HEK293T (cell line): Measurements from ENCODE around the gene C17orf50.
A peak's percentile ranks its signal among the peaks of the same experiment; 100 is the strongest.

Source experiments
- CTCF ChIA-PET: fragments of 350-600 bp; formaldehyde crosslinking; extraction: SDS; loops from one replicate; lab custom pipeline; 2021; ENCODE audit warnings: antibody characterized with exemption, inconsistent platforms; lab: Yijun Ruan, JAX
- POLR2A ChIA-PET: fragments of 350-600 bp; formaldehyde crosslinking; extraction: SDS; loops from one replicate; lab custom pipeline; 2020; ENCODE audit warnings: antibody characterized with exemption, inconsistent platforms; lab: Yijun Ruan, JAX
- DNase-seq: peaks from one replicate; pipeline ENCODE4 v3.0.0; 2012; ENCODE audit warnings: mixed read lengths; ENCODE audit errors: extremely low spot score
- ARNT ChIP-seq: fragments of 450-650 bp; IDR thresholded peaks from 2 replicates; pipeline ENCODE4 v1.6.1; 2017; ENCODE audit warnings: mild to moderate bottlenecking
- BHLHE40 ChIP-seq: fragments of 450-650 bp; IDR thresholded peaks from 2 replicates; pipeline ENCODE4 v1.6.1; 2016; ENCODE audit warnings: mild to moderate bottlenecking, moderate library complexity, borderline replicate concordance
- CTBP1 ChIP-seq: fragments of 450-650 bp; IDR thresholded peaks from 2 replicates; pipeline ENCODE4 v1.6.1; 2016; ENCODE audit warnings: borderline replicate concordance
- ELF4 ChIP-seq: fragments of 450-650 bp; IDR thresholded peaks from 2 replicates; pipeline ENCODE4 v1.6.1; 2017; ENCODE audit warnings: antibody characterized with exemption
- FOXA1 ChIP-seq: fragments of 450-650 bp; IDR thresholded peaks from 2 replicates; pipeline ENCODE4 v1.6.1; 2016; ENCODE audit warnings: mild to moderate bottlenecking
- FOXK2 ChIP-seq: fragments of 450-650 bp; IDR thresholded peaks from 2 replicates; pipeline ENCODE4 v1.6.1; 2016; ENCODE audit warnings: mild to moderate bottlenecking
- FOXM1 ChIP-seq: fragments of 450-650 bp; IDR thresholded peaks from 2 replicates; pipeline ENCODE4 v1.6.1; 2017; ENCODE audit warnings: mild to moderate bottlenecking, borderline replicate concordance
- HDGF ChIP-seq: fragments of 450-650 bp; IDR thresholded peaks from 2 replicates; pipeline ENCODE4 v1.6.1; 2017; ENCODE audit warnings: antibody characterized with exemption, borderline replicate concordance
- L3MBTL2 ChIP-seq: fragments of 450-650 bp; conservative IDR thresholded peaks from 2 replicates; pipeline ENCODE4 v1.6.1; 2016; ENCODE audit warnings: mild to moderate bottlenecking
- LEF1 ChIP-seq: fragments of 450-650 bp; IDR thresholded peaks from 2 replicates; pipeline ENCODE4 v1.6.1; 2017; ENCODE audit warnings: mild to moderate bottlenecking, borderline replicate concordance
- NFRKB ChIP-seq: fragments of 450-650 bp; IDR thresholded peaks from 2 replicates; pipeline ENCODE4 v1.6.1; 2016; ENCODE audit warnings: mild to moderate bottlenecking, moderate library complexity
- SP1 ChIP-seq: fragments of 450-650 bp; IDR thresholded peaks from 2 replicates; pipeline ENCODE4 v1.6.1; 2017
- SUZ12 ChIP-seq: fragments of 450-650 bp; IDR thresholded peaks from 2 replicates; pipeline ENCODE4 v1.6.1; 2016; ENCODE audit warnings: mild to moderate bottlenecking
- TARDBP ChIP-seq: fragments of 450-650 bp; IDR thresholded peaks from 2 replicates; pipeline ENCODE4 v1.6.1; 2016
- ZNF384 ChIP-seq: fragments of 450-650 bp; IDR thresholded peaks from 2 replicates; pipeline ENCODE4 v1.6.1; 2016
- TF ChIP-seq, protein P1 (sequence below): fragments of 450-650 bp; IDR thresholded peaks from 2 replicates; pipeline ENCODE4 v1.6.1; 2016

The C17orf50 gene

DNA sequence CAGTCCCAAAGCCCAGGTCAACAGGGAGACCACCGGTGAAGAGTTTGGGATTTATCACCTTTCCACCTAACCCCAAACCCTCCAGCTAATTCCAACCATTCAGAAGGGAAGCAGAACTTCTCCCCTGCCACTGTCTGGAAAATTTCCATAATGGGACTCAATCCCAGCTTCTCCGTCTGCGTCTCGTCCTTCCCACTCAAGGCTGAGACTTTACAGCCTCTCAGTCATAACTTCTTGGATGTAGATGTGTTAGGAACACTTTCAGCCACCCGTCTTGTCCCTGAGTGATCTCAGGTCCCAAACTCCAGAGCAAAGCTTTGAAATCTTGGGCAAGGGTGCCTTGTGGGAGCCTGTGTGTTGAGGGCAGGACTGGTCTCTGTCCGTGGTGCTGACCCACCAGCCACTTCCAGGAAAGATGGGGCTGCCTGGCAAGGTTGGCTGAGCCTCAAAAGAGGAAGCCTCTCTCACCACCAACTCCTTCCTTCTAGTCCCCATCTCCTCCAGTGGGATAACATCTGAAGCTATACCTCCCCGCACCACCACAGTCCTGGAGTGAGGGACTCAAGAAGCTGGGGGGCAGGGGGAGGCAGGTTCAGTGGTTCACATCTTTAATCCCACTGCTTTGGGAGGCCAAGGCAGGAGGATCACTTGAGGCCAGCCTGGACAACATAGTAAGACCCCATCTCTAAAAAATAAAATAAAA lies 16.9 kb upstream of the C17orf50 start:
- CTCF ChIA-PET = interaction anchor here (2.1 to 2.2 kb wide), 2 partner anchors 20 to 131 kb away, joined by 7 to 9 read pairs; no protein-coding TSS in a partner anchor
- TF ChIP-seq L3MBTL2 (no peak), LEF1 (no peak), NFRKB (no peak), BHLHE40 (no peak), ELF4 (no peak), ARNT (no peak), SUZ12 (no peak), FOXM1 (no peak), ZNF384 (no peak), FOXK2 (no peak), FOXA1 (no peak), SP1 (no peak), CTBP1 (no peak), TARDBP (no peak)
- TF ChIP-seq, protein P1, sequence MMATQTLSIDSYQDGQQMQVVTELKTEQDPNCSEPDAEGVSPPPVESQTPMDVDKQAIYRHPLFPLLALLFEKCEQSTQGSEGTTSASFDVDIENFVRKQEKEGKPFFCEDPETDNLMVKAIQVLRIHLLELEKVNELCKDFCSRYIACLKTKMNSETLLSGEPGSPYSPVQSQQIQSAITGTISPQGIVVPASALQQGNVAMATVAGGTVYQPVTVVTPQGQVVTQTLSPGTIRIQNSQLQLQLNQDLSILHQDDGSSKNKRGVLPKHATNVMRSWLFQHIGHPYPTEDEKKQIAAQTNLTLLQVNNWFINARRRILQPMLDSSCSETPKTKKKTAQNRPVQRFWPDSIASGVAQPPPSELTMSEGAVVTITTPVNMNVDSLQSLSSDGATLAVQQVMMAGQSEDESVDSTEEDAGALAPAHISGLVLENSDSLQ = no peak
- no peak for DNase-seq
- POLR2A ChIA-PET = no interaction called here

DNA sequence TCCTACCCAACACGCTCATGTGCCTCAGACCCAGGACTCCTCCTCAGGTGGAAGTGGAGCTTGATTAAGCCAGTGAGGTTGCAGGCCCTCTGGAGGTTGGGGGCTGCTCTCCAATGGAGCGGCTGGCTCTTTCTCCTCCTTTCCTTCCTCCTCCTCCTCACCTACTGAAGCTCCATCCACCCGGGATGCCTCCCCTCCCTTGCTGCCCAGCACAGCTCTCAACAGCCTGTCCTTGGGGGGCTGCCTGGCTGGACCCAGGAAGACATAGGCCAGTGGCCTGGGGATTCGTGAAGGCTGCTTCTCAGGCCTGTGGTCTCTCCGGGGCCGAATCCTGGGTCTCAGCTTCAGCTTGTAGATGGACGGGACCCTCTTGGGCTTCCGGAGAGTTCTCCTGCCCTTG lies 15.9 kb upstream of the C17orf50 start:
- ChIA-PET POLR2A (interaction anchor here (1.7 kb wide), 1 partner anchor 13 kb away, joined by 4 read pairs; the partner anchor contains the start of gene RASL10B), CTCF (interaction anchor here (2.1 to 2.2 kb wide), 2 partner anchors 19 to 132 kb away, joined by 7 to 9 read pairs; no protein-coding TSS in a partner anchor)
- DNase-seq = no peak
- TF ChIP-seq SP1 (no peak), TARDBP (no peak), FOXA1 (no peak)

DNA sequence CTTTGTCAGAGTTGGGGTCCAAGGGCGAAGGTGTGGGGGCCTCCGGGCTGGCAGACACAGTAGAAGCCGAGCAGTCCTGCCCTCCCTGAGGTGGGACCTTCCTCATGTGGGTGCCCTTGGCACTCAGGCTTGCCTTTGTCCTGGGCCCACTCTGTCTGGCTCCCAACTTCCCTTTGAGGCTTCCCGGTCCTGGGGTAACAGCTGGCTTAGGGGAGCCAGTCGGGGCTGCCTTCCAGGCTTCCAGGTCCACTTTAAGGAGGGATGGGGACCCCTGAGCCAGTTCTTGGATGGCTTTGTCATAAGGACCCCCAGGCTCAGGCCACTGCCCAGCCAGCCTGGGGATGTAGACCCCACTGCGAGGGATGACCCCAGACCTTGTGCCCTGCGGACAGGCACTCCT lies 15.4 kb upstream of the C17orf50 start:
- TF ChIP-seq ELF4 (no peak), ZNF384 (no peak), FOXA1 (no peak), BHLHE40 (no peak), LEF1 (no peak), SUZ12 (no peak), TARDBP (no peak), CTBP1 (no peak)
- CTCF ChIA-PET = interaction anchor here (0.6 to 2.2 kb wide), 4 partner anchors 19 to 132 kb away, joined by 4 to 9 read pairs (median 6); no protein-coding TSS in a partner anchor
- no peak for DNase-seq
- POLR2A ChIA-PET = interaction anchor here (0.7 to 1.7 kb wide), 2 partner anchors 14 to 40 kb away, joined by 4 read pairs; partner anchors contain the start of gene RASL10B

DNA sequence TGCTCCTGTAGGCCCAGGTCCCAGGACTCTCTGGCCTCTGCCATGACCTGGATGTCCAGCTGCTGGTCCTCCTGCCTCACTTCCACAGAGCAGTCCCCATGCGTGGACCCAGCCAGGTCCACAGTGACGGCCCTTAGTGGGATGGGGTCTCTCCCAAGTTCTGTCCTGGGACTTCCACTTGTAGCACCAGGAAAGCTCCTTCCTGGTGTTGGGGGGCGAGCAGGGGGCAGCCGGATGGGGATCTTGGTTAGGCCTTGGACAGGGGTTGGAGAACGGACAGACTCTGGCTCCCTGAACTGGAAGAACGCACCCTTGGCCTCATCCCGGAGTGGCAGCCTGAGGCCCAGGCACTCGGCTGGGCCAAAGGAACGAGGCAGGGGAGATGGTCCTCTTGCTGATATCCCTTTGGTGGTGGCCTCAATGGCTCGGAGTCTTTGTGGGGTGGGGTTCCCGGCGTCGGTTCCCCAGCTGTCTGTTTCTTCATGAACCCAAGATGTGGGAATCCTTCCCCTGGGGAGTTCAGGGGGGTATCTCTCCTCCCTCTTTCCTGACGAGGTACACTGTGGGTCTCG lies 14.9 kb upstream of the C17orf50 start:
- ChIA-PET POLR2A (interaction anchor here (0.7 to 1.7 kb wide), 2 partner anchors 14 to 40 kb away, joined by 4 read pairs; partner anchors contain the start of gene RASL10B), CTCF (interaction anchor here (0.6 to 6.4 kb wide), 3 partner anchors 25 to 133 kb away, joined by 4 to 50 read pairs (median 4); no protein-coding TSS in a partner anchor)
- no peak for TF ChIP-seq SUZ12
- no peak for TF ChIP-seq L3MBTL2
- TF ChIP-seq FOXK2 = no peak
- TF ChIP-seq NFRKB = no peak
- no peak for TF ChIP-seq BHLHE40
- TF ChIP-seq CTBP1 = no peak
- TF ChIP-seq ARNT = no peak
- TF ChIP-seq, protein P1 = no peak
- no peak for TF ChIP-seq ZNF384
- no peak for TF ChIP-seq ELF4
- no peak for TF ChIP-seq LEF1
- no peak for TF ChIP-seq FOXM1
- TF ChIP-seq TARDBP = no peak
- no peak for TF ChIP-seq SP1
- no peak for TF ChIP-seq FOXA1
- TF ChIP-seq HDGF = no peak
- DNase-seq = no peak

DNA sequence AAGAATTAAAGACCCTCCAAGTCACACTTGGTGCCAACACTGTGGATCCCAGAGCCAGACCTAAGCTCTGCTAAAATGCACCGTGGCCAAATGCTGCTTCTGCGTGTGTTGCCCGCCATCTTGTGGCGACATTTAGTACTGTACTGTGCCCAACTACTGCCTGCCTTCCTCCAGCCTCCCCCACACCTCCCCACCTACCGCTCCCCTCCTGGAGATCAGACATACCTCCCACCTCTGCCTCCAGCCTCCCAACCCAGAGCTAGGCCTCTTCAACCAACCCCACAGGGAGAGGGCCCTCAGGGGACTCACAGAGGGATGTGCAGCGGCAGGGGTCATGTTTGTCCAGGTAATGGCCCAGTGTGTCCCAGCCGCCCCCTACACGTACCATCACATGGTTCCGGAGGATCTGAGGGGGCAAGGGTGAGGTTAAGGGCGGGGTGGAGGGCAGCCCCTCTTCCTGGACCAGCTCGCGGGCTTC lies 13.1 kb upstream of the C17orf50 start:
- TF ChIP-seq NFRKB (no peak), BHLHE40 (no peak), FOXK2 (no peak), LEF1 (no peak), FOXM1 (no peak), CTBP1 (no peak), TARDBP (no peak), SP1 (no peak), L3MBTL2 (no peak), SUZ12 (no peak), ARNT (no peak)
- TF ChIP-seq, protein P1 = no peak
- POLR2A ChIA-PET = interaction anchor here (1.0 to 2.0 kb wide), 2 partner anchors 61 to 134 kb away, joined by 4 to 9 read pairs; partner anchors contain the start of gene TAF15
- CTCF ChIA-PET = interaction anchor here (0.6 to 6.4 kb wide), 20 partner anchors 8 to 192 kb away, joined by 3 to 50 read pairs (median 4); partner anchors contain the start of gene RASL10B
- DNase-seq = peak; percentile 72
